Thyroid gland (tissue), 4 donors: ENCODE results near the gene MOBP. TPM values are rescaled to one million over a fixed set of nuclear protein-coding genes. Genes with fewer than 3 reads are reported as not detected.

Experiments
- DNase-seq, 2 donors: peaks; one replicate each; pipeline ENCODE4 v3.0.0-alpha.2; 2019
- H3K27ac ChIP-seq, 3 donors: fragments of 200-600 bp; sonication (generic); 1 replicate in 2 of 3; 2 replicates in 1 of 3; pipeline ENCODE4 v1.5.1; 2016 to 2019; ENCODE audit warnings: mild to moderate bottlenecking in 1 of 3, moderate library complexity in 1 of 3
- H3K27me3 ChIP-seq: fragments of 200-600 bp; sonication (generic); one replicate; pipeline ENCODE4 v1.5.1; 2019
- H3K36me3 ChIP-seq, 2 donors: fragments of 200-600 bp; sonication (generic); one replicate each; pipeline ENCODE4 v1.5.1; 2016 to 2019
- H3K4me1 ChIP-seq, 2 donors: fragments of 200-600 bp; sonication (generic); one replicate each; pipeline ENCODE4 v1.5.1; 2017 to 2019
- H3K4me3 ChIP-seq, 3 donors: fragments of 200-600 bp; sonication (generic); replicated peaks in 1 of 3; 1 replicate in 2 of 3; 2 replicates in 1 of 3; pipeline ENCODE4 v1.5.1; 2016; ENCODE audit warnings: mild to moderate bottlenecking in 1 of 3
- H3K9me3 ChIP-seq: fragments of 200-600 bp; sonication (generic); one replicate; pipeline ENCODE4 v1.5.1; 2017
- POLR2A ChIP-seq, 2 donors: fragments of 450-650 bp; IDR thresholded peaks; one replicate each; pipeline ENCODE4 v1.6.1; 2017; ENCODE audit warnings: antibody characterized with exemption in 2 of 2, mild to moderate bottlenecking in 2 of 2, moderate library complexity in 1 of 2
- WGBS, 2 donors: methylation state at CpG; one replicate each; pipeline ENCODE4 v1.1.5; 2017; 5-methylcytosine and 5-hydroxymethylcytosine counted together
- intact Hi-C: fragments of 100-400 bp; cut with DNase I; formaldehyde crosslinking; loops from one replicate; pipeline ENCODE4 v1.15.1; 2023
- total RNA-seq, 4 donors: library from RNA; depleted of rRNA; stranded (reverse); fragments of >200 nt; gene quantifications; one replicate each; pipeline ENCODE4 v1.2.3, GENCODE V29; 2016
- TF ChIP-seq, protein P1 (sequence below), 6 experiments: fragments of 200-600 bp in 3 of 6; fragments of 450-650 bp in 3 of 6; sonication (generic) in 3 of 6; IDR thresholded peaks; one replicate each; pipeline ENCODE4 v1.5.1; 2016 to 2019; ENCODE audit warnings: antibody characterized with exemption in 6 of 6, mild to moderate bottlenecking in 2 of 6, inconsistent platforms in 1 of 6, moderate library complexity in 1 of 6

MOBP gene
- total RNA-seq, 4 donors from 2014 or later, result not detected

DNA sequence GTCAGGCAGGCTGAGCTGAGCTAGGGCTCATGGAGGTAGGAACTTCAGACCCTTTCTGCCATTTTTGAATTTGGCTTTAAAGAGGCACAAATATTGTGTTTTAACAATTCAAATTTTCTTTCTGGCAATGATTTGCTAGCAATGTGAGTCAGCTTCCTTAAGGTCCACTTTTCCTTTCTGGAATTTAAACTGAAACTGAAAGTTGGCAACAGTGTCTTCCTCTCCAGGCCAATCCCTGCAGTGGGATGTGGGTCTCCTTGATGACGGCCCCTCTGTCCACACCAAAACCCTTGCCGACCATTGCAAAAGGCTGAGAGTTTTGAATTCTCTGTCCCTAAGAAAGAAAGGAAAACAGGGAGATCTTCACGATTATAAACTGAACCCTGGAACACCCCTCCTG, 33.8 kb upstream of the MOBP start:
- no peaks in the 10 kb centered on the region for H3K36me3 ChIP-seq
- no peak for TF ChIP-seq POLR2A (IDR thresholded peaks at IDR 0.05)
- TF ChIP-seq, protein P1, sequence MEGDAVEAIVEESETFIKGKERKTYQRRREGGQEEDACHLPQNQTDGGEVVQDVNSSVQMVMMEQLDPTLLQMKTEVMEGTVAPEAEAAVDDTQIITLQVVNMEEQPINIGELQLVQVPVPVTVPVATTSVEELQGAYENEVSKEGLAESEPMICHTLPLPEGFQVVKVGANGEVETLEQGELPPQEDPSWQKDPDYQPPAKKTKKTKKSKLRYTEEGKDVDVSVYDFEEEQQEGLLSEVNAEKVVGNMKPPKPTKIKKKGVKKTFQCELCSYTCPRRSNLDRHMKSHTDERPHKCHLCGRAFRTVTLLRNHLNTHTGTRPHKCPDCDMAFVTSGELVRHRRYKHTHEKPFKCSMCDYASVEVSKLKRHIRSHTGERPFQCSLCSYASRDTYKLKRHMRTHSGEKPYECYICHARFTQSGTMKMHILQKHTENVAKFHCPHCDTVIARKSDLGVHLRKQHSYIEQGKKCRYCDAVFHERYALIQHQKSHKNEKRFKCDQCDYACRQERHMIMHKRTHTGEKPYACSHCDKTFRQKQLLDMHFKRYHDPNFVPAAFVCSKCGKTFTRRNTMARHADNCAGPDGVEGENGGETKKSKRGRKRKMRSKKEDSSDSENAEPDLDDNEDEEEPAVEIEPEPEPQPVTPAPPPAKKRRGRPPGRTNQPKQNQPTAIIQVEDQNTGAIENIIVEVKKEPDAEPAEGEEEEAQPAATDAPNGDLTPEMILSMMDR (IDR thresholded peaks at IDR 0.05), result no peak
- no peaks in the 10 kb centered on the region for H3K27me3 ChIP-seq
- H3K4me1 ChIP-seq, result peaks cover 0 to 3% of the 10 kb centered on the region in 2 donors
- H3K27ac ChIP-seq, result no peak overlapping the region
- WGBS, 2 donors, result 59 to 84% methylated on average over 3 of the region's 3 CpGs
- no peak for DNase-seq
- no peak overlapping the region for H3K4me3 ChIP-seq
- intact Hi-C loops, result no loop called here
- no peaks in the 10 kb centered on the region for H3K9me3 ChIP-seq

GRCh38 chr3:39434574-39434973, 32.9 kb upstream of the MOBP start:
- intact Hi-C loops, result no loop called here

GRCh38 chr3:39435006-39435748, 32.3 kb upstream of the MOBP start:
- no peak for DNase-seq
- no peak for TF ChIP-seq POLR2A (IDR thresholded peaks at IDR 0.05)
- no peaks in the 10 kb centered on the region for H3K27me3 ChIP-seq
- H3K9me3 ChIP-seq, result no peaks in the 10 kb centered on the region
- H3K36me3 ChIP-seq, result no peaks in the 10 kb centered on the region
- no peak overlapping the region for H3K27ac ChIP-seq
- no peak overlapping the region for H3K4me3 ChIP-seq
- WGBS, 2 donors, result 57% methylated on average over 1 of the region's 1 CpG; no CpG with 5 or more reads in 1 of the 2 donors
- peaks cover 0 to 3% of the 10 kb centered on the region in 2 donors for H3K4me1 ChIP-seq
- intact Hi-C loops, result no loop called here

More at GRCh38 chr3:39434574-39434973, 32.9 kb upstream of the MOBP start:
- Histone ChIP-seq H3K4me1 (peaks cover 0 to 3% of the 10 kb centered on the region in 2 donors), H3K4me3 (no peak overlapping the region), H3K9me3 (no peaks in the 10 kb centered on the region), H3K27ac (no peak overlapping the region), H3K27me3 (no peaks in the 10 kb centered on the region), H3K36me3 (no peaks in the 10 kb centered on the region)
- WGBS, 2 donors, result 67 to 80% methylated on average over 5 of the region's 5 CpGs
- TF ChIP-seq, protein P1 (IDR thresholded peaks at IDR 0.05), result no peak
- no peak for TF ChIP-seq POLR2A (IDR thresholded peaks at IDR 0.05)
- no peak for DNase-seq

GRCh38 chr3:39438880-39439279, 28.6 kb upstream of the MOBP start:
- H3K36me3 ChIP-seq, result no peaks in the 10 kb centered on the region
- no peaks in the 10 kb centered on the region for H3K4me1 ChIP-seq
- H3K27ac ChIP-seq, result no peak overlapping the region
- no peak overlapping the region for H3K4me3 ChIP-seq
- H3K27me3 ChIP-seq, result no peaks in the 10 kb centered on the region
- H3K9me3 ChIP-seq, result no peaks in the 10 kb centered on the region
- no peak for DNase-seq
- intact Hi-C loops, result no loop called here
- 72 to 81% methylated on average over 4 of the region's 4 CpGs for WGBS, 2 donors
- TF ChIP-seq POLR2A (IDR thresholded peaks at IDR 0.05), result no peak
- TF ChIP-seq, protein P1 (IDR thresholded peaks at IDR 0.05), result no peak

GRCh38 chr3:39440316-39440715, 27.2 kb upstream of the MOBP start:
- intact Hi-C loops, result loop anchor here (5.0 kb wide), 1 partner anchor 57 kb away; no protein-coding TSS in a partner anchor
- DNase-seq, result no peak
- WGBS, 2 donors, result 76 to 84% methylated on average over 8 of the region's 8 CpGs
- no peak for TF ChIP-seq POLR2A (IDR thresholded peaks at IDR 0.05)
- TF ChIP-seq, protein P1 (IDR thresholded peaks at IDR 0.05), result no peak
- Histone ChIP-seq H3K4me3 (no peak overlapping the region), H3K9me3 (no peaks in the 10 kb centered on the region), H3K4me1 (no peaks in the 10 kb centered on the region), H3K36me3 (no peaks in the 10 kb centered on the region), H3K27ac (no peak overlapping the region), H3K27me3 (no peaks in the 10 kb centered on the region)
